NCI-H524 (cell line): ENCODE data around the gene MPPED2.
A peak's percentile ranks its signal among the peaks of the same experiment; 100 is the strongest.

Source experiments
- DNase-seq, 2 experiments: peaks; one replicate each; lab custom pipeline; 2025; lab: John Stamatoyannopoulos, UW

MPPED2 gene, protein sequence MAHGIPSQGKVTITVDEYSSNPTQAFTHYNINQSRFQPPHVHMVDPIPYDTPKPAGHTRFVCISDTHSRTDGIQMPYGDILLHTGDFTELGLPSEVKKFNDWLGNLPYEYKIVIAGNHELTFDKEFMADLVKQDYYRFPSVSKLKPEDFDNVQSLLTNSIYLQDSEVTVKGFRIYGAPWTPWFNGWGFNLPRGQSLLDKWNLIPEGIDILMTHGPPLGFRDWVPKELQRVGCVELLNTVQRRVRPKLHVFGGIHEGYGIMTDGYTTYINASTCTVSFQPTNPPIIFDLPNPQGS

DNA sequence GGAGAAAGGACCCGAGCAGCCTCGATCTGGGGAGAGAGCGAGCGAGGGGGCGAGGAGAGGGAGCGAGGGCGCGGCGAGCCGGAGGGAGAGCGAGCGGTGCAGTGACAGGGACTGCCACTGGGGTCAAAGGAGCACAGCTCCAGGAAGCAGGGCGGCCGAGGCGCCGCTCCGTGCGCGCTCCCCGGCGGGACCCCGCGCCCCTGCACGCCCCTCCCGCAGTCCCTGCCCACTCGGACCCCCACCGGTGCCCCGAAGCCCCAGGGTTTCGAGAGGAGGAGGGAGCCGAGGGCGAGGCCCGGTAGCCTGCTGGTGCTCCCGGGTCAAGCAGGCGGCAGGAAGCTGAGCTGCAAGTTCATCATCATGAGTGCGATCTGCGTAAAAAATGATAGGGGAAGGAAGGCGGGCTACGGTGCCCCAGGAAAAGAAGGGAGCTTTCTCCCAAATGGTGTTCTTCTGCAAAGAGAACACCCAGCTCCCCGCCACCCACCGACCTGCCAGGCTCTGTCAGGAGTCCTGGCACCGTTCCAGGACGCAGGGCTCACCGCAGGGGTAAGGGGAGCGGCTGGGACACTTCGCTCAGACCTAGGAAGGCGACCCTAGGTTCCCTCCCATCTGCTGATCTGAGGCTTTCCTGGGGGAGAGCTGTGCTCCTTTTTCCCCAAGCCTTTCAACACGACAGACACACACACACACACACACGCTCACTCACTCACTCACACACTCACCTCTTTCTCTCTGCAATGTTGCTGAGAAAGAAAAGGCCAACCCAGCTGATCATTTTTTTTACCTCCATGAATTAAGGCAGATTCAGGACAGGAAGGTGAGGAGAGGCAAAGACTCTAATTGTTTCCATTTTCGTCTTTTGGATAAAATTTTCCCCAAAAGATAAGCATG, at the start of gene MPPED2:
Gene MPPED2 (minus strand): TSS at position 103 of the 894 bp plus-strand sequence. CDS start 5,980 bp downstream, outside the sequence.
- DNase-seq = peak; percentile 28 to 46

DNA sequence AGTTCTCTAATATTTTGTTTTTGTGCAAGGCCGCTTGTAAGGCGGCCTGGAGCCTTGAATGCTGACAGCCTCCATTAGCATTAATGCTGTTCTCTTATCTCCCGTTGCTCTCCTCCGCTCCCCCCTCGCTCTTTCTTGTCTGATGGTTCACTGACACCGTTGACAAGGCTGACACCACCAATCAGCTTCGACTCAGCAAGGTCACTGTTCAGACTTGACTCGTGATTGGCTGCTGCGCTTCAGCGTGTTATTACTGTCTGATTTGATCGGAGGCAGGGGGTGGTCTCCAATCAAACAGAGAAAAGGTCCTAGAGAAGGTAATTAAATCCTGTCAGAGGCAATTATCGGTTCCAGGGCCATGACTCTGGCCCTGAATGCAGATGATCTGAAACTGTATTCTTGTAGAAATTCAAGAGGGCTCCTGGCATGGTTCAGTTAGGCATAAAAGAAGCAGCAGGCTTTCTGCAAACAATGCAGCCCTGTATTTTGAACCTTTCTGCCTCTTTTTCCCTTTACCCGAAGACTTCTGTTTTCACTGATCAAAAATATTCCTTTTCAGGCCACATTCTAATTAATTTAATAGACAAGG, 49.3 kb upstream of the MPPED2 start:
- no peak for DNase-seq

DNA sequence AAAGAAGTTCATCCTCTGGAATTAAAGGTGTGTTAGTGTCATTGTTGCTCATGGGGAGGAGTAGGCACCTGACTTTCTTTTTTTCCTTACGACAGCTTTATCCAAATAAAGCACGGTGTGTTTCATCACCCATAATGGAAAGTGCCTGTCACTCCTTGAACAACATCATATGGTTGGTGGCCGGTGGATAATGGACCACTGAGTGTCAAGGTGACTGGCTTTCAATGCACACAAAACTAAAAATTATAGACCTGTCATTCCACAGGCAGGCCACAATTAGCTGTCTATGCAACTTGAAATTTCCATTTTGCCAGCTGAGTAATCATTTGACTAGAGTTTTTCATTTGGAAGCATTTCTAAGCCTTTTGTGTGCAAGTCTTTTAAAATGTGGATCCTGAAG, 45.0 kb upstream of the MPPED2 start:
- DNase-seq = no peak

DNA sequence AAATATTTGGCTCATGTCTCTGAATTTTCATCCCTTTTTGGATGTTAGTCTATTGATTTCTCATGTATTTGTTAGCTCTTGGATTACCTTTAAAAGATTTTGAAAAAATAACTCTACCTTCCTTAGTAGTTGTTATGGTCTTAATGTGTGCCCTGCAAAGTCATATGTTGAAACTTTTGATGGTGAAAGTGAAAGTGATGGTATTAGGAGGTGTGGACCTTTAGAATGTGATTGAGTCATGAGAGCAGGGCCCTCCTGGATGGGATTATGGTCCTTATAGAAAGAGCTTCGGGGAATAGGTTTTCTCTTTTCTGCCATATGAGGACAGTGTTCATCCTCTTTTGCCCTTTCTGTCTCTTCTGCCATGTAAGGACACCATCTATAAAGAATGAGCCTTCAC, 33.6 kb upstream of the MPPED2 start:
- no peak for DNase-seq

DNA sequence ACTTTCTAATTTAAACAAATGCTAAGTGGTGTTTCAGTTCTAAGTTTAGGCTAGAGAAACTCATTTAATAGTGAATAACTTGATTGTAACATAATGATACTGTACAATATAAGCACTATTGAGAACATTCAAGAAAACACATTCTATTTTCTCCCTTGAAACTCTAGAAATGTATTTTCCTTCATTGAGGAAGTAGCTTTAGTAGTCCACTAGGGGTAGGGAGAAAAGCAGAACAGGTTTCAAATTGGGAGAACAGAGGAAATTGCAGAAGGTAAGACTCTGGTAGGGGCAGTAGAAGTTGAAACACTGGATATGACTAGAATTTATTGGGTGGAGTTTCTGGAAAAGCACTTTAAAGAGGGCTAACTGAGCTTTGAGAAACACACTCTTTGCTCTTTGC, 31.6 kb upstream of the MPPED2 start:
- DNase-seq = no peak

DNA sequence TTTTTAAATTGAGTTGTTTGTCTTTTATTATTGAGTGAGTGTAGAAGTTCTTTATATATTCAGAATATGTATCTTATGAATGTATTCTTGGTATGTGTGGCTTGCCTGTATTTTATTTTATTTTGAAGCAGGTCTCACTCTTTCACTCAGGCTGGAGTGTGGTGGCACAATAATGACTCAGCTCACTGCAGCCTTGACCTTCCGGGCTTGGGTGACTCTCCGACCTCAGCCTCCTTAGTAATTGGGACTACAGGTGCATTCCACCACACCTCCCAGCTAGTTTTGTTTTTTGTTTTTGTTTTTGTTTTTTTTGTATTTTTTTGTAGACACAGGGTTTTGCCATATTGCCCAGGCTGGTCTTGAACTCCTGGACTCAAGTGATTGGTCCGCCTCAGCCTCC, 24.5 kb upstream of the MPPED2 start:
- DNase-seq = no peak

DNA sequence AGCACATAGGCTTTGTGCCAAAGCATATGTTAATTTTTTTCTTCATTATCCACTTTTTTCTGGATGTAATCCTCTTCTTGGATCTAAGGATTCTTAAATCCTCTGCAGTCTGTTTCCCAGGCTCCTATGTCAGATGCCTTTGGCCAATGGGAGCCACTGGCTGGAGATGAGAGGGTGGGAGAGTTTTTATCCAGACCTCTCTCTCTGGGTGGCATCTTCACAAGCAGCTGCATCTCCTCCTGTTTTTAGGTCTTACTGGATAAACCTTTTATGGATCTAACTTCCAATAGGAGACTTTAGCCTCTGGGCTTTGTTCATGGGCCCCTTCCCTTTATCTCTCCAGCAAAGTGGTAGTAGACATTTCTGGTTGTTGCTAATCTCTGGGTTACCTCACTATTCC, 22.4 kb upstream of the MPPED2 start:
- DNase-seq = peak; percentile 66 to 90

DNA sequence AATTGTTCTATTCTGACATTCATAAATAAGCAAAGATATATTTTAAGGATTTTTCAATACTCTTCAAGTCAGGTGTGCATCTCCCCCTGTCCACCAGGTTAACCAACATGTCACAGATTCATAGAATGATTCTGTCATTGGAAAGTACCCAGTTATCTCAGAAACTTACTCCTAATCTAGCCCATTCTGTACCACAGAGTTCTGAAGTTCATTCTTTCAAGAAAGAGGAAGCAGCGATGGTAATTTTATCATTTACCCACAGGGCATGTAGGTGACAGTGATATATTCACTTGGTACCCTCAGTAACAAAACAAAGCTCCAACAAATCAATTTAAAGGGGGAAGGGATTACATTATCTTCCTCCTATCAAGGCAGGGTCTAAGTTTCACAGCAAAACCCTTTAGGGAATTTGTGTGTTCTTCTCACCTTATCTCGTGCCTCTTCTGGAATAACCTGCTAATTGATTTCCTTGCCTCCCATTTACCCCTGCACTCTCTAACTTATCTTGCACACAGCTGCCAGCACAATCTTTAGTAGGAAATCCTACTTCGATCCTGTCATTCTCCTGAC, 19.0 kb upstream of the MPPED2 start:
- DNase-seq = no peak

DNA sequence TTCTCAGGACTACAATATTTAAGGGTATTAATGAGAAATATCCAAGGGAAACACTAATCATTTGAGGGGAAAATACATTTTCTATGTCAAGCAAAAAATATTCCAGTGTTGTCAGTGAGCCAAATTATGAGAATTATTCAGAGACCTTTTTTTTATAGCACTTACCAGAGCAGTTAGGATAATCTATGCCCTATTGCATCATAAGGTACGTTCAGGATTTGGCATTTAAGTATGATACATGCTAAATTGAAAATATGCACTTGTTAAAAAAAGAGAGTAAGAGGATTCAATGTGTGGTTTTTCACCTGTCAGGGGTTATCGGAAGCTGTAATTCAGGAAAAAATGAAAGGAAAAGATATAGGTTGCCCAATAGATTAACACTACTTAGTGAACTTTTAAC, 17.2 kb upstream of the MPPED2 start:
- no peak for DNase-seq

DNA sequence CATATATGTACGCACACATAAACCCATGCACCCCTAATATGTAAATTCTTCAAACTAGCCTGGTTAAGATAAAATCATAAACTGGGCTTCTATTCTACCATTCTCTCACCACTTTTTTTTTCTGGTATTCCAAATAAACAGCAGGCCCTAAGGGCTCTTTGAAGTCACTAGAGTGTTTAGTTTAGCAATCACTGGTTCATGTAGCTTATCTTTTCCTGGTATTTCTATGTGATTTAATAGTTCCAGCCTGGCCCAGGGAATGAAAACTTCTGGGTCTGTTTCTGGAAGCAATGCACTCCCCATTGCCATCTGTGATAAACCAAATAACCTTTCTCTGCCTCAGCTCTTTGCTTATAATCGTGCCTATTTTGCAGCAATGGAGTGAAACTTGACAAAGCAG, 10.7 kb upstream of the MPPED2 start:
- DNase-seq = no peak

DNA sequence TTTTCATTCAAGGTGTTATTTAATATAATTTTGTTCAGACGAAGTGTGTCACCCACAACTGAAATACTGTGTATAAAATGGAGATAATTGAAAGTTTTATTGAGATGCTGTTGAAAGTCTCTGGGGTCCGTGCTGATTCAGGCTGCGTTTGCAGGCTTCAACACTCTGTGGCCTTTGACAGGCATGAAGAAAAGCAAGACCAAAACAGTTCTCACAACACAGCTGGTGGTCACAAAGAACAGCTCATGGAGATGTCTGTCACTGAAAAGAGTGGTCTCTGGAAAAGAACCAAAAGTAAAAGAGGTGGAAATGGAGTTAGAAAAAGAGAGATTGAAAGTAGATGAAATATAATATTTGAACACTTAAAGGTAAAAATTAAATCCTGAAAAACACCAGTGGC, 9.8 kb upstream of the MPPED2 start:
- DNase-seq = no peak

DNA sequence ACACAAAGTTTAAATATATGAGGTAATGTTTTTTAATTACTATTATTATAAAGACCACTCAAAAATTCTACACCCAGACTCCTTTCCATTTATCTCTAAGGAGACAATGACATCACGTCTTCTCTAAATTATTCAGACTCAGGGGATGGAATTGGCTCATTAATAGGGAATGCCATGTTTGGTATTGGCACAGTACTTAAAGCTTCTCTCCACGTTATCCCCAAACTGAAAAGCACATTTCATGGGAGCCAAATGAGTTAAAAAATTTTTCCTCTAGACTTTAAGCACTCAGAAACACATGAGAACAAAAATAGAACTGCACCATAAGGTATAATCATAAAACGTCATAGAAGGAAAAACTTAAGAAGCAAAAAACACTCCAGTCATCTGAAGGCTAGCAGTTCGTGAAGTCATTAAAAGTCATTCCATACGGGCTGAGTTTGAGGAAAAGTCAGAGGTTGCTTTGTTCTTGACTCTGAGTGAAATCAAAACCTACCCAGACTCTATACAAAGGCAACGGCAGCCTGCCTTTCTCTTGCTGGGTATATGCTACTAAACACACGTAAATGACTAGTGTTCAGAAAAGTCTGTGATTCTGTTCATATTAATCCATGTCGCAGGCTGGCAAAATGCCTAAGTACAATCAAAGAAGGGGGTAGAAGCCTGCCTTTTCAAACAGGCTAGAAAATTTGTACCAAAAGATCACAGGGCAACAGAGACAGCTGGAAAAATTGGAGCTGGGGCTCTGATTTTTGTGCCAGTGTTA, 8.7 kb upstream of the MPPED2 start:
- no peak for DNase-seq

DNA sequence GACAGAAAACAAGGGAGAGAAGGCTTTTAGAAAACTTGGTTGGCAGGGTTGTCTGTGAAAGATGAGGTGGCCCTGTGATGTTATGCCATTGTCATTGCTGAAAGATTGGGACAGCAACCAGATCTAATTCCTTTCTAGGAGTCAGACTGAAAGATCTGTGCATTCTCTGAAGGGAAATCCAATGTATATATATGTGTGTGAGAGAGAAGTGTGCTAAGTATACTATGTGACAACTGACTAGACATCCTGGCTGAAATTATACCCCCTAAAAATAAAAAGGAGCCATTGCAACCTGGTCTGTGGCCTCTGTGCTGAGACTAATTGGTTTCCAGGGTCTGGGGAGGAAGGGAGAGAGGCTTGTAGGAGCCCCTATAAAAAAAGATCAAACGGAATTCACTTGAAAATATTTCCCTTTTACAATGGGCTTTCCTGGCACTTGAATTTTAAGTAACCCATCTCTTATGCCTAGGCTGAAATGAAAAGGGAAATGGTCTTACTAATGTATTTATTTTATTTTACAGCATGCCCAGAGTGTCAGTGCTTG, 1.2 kb upstream of the MPPED2 start:
- DNase-seq = no peak

DNA sequence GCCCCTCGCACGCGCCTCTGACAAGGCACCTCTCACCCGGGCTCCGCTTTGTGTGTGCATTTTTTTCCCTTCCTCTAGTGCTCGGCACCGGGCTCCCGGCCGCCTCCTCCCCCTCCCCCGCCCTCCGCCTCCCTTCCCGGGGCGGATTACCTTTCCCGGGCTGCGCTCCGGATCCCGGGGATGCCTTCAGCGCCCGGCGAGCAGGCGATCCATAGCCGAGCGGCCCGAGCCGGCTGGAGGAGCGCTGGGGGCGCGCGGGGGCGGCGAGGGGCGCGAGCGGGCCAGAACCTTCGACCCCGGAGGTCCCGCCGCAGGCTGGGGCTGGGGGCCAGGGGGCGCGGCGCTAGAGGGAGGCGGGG, 282 bp downstream of the MPPED2 start:
- peak in 1 of 2 experiments; percentile 23 for DNase-seq

DNA sequence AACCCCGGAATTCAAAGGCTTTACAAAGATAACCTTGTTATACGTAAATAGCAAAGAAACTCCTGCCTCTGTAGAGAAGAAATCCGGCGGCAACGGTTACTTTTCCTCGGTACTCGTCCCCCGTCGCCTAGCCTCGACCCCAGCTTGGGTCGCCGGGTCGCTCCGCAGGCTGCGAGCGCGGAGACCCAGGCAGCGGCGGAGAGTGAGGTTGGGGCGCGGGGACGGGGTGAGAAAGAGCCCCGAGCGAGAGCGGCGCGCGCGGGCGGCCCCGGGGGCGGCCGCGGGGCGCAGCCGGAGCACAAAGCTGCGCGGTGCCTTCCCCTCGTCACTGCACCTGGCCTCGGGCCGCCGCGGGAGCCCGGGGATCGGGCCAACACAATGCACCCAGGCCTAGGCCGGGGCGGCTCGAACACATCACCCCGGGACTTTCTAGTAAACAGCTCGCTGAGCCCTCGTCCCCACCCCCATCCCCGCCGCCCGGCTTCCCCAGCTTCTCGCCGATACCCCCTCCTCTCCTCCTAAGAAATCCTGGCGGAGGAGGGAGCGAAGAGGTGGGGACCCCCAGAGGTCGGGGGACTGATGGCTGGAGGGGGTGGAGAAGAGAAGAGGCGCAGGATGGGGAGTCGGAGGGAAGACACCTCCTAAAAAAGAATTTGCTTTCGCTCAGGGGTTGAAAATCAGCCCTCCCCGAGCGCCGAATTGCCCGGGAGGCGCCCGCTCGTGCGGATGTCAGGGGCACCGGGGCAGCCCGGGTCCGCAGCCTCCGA, 845 bp downstream of the MPPED2 start:
- DNase-seq = peak in 1 of 2 experiments; percentile 28

DNA sequence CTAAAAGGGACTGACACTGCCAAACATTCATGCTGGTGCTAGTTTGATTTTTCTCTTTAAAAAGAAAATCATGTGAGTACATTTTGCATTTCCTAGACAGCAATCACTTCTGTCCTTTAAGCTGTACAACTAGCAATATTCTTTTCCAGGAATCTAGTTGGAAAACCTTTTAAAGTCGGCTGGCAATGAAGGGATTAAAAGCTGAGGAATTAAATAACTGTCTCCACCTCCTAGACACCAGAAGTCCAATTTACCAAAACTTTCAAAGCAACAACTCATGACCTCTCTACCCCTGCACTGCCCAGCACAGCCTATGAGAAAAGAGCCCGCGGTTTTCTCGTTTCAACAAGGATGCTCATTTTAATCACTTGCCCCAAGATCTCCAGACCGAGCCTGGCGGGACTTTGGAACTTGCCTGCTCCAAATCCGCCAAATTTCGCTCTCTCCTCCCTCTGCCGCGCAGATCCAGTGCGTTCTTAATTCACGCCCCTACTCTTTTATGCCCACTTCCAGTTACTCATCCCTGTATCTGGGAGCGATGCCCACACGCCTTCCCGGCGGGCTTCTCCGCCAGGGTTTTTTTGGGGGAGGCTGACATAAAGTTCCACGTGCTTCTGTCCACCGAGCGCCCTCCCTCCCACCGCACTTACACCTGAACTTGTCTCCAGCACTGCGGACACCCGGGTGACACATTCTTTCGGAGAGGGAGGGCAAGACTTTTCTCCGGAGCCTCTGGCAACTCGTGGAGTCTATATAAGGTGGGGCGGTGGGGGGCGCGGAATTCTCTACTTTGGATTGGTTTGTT, 2.5 kb downstream of the MPPED2 start:
- no peak for DNase-seq

DNA sequence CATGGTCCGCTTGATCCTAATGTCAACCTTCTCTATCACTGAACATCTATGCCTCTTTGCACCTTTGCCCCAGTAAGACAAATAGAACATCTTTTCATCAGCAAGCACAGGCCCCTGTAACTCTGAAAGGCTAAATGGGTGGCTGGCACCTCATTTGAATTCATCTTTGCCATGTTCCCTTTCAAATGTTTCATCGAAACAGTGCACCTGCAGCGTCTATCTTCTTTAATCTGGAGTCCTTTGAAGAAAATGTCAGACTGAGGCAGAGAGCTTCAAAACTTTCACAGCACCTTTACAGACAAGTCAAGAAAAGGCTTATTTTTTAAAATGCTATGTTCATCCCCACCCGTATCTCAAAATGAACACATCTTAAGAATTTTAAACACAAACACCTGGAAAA, 3.4 kb downstream of the MPPED2 start:
- no peak for DNase-seq

DNA sequence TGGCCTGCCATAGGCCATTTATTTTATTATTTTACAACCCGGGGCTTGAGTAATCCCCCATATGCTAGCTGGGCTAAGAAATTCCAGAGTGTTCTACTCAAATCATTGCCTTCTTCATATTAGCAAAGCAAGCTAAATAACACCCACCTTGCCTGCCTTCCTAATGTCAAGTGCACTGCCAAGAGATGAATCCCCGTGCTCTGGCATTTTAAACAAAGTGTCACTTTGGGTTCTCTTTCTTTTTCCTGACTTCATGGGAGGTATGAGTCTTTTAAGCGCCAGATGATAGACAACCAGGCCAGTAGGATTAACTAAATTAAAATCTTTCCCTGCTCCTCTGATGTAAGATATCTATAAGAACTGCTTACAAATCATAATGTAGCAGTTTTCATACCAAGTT, 4.5 kb downstream of the MPPED2 start:
- DNase-seq = peak in 1 of 2 experiments; percentile 47

DNA sequence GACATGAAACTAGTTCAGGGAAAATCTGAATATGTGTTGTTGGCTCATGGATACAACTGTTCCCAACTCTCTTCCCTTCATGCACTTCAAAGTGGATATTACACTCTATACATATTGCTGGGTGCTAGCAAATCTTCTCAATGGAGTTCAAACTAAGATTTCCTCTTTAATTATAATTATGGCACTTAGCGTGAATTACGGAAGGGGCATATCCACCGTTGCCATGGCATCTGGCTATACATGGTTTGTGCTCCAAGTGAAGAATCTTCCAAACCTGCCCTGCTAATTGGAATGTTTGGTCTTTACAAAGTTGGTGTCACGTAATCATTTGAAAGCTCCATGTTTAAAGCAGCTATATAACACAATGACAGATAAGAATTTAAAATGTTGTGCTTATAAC, 5.6 kb downstream of the MPPED2 start:
- DNase-seq = no peak
